ENCODE results near the gene FAM13B. TPM values are rescaled to one million over a fixed set of nuclear protein-coding genes. Genes with fewer than 3 reads are reported as not detected.

FAM13B gene
- total and polyA plus RNA-seq, 7 donors, result 4.2 to 9.4 (median 7.8) TPM

DNA sequence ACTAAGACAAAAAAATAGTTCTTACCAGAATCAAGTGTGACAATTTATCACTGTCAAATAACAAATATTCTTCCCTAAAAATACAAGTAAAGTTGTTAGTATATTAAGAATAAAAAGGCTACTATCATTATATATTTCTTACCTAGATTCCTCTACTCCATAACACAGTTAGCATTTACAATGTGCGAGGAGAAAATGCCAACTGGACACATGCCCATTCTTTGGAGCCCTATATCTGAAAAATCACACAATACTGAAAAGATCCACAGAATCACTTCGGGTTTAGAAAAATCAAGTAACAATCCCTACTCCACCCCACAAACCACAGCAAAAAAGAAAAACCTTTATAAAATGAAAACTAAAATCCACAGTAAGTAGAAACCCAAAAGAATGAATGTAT, 72.7 kb downstream of the FAM13B start:
- WGBS, 3 donors, result 77 to 89% (median 81%) methylated on average over 2 of the region's 2 CpGs
- H3K27ac ChIP-seq, result no peak overlapping the region
- DNase-seq (no peak), ATAC-seq (no peak)
- intact Hi-C loops (cut with DNase I), result loop anchor here in 1 of 2 donors (5.0 kb wide), 1 partner anchor 37 kb away; no protein-coding TSS in a partner anchor
- no peaks in the 10 kb centered on the region for H3K9me3 ChIP-seq
- no peaks in the 10 kb centered on the region for H3K27me3 ChIP-seq (ENCODE audit: insufficient read depth in 3 of 3, low read length in 2 of 3)
- peaks cover 0 to 61% of the 10 kb centered on the region in 2 donors for H3K36me3 ChIP-seq (ENCODE audit: insufficient read depth in 1 of 2, low read depth in 1 of 2)
- TF ChIP-seq, protein P1, sequence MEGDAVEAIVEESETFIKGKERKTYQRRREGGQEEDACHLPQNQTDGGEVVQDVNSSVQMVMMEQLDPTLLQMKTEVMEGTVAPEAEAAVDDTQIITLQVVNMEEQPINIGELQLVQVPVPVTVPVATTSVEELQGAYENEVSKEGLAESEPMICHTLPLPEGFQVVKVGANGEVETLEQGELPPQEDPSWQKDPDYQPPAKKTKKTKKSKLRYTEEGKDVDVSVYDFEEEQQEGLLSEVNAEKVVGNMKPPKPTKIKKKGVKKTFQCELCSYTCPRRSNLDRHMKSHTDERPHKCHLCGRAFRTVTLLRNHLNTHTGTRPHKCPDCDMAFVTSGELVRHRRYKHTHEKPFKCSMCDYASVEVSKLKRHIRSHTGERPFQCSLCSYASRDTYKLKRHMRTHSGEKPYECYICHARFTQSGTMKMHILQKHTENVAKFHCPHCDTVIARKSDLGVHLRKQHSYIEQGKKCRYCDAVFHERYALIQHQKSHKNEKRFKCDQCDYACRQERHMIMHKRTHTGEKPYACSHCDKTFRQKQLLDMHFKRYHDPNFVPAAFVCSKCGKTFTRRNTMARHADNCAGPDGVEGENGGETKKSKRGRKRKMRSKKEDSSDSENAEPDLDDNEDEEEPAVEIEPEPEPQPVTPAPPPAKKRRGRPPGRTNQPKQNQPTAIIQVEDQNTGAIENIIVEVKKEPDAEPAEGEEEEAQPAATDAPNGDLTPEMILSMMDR (IDR thresholded peaks at IDR 0.05), result no peak
- no peak overlapping the region for H3K4me3 ChIP-seq
- peaks cover 11% of the 10 kb centered on the region for H3K4me1 ChIP-seq

- Histone ChIP-seq H3K9me3 (no peaks in the 10 kb centered on the region), H3K4me3 (no peak overlapping the region), H3K4me1 (peaks cover 15% of the 10 kb centered on the region), H3K36me3 (ENCODE audit: insufficient read depth in 1 of 2, low read depth in 1 of 2) (peaks cover 0 to 61% of the 10 kb centered on the region in 2 donors), H3K27ac (peak overlapping the region; percentile 7), H3K27me3 (ENCODE audit: insufficient read depth in 3 of 3, low read length in 2 of 3) (no peaks in the 10 kb centered on the region)
- peak in 3 of 4 donors; percentile 54 to 79 (median 66) for ATAC-seq
- 67 to 77% (median 77%) methylated on average over 4 of the region's 4 CpGs for WGBS, 3 donors
- DNase-seq, result no peak
- intact Hi-C loops (cut with DNase I), result loop anchor here in 1 of 2 donors (10.0 kb wide), 1 partner anchor 65 kb away; no protein-coding TSS in a partner anchor
- TF ChIP-seq, protein P1 (IDR thresholded peaks at IDR 0.05), result no peak
These were observed 73.4 kb downstream of the FAM13B start for GRCh38 chr5:137959488-137959887.

DNA sequence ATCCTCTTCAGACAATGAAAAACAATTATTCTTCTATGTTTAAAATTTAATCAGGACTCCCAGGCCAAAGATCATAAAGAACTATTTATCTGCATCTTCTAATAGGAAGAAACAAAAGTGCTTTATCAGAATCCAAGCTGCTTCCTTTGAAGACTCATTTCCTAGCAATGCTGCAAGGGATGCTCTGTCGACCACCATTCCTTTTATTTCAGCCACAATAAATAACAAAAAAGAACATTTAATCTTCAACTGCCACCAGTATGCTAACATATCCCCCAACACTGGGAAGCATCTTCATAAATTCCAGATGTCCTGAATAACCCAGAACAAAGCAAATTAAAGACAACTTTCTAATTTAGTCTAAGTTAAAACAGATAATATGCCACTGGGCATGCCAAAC, 74.9 kb downstream of the FAM13B start:
- ATAC-seq (no peak), DNase-seq (no peak)
- 64 to 73% (median 68%) methylated on average over 1 of the region's 1 CpG for WGBS, 3 donors
- Histone ChIP-seq H3K27ac (no peak overlapping the region), H3K4me3 (no peak overlapping the region), H3K36me3 (ENCODE audit: insufficient read depth in 1 of 2, low read depth in 1 of 2) (peaks cover 0 to 61% of the 10 kb centered on the region in 2 donors), H3K4me1 (peaks cover 23% of the 10 kb centered on the region), H3K27me3 (ENCODE audit: insufficient read depth in 3 of 3, low read length in 2 of 3) (no peaks in the 10 kb centered on the region), H3K9me3 (no peaks in the 10 kb centered on the region)
- TF ChIP-seq, protein P1 (IDR thresholded peaks at IDR 0.05), result no peak
- intact Hi-C loops (cut with DNase I), result loop anchor here in 1 of 2 donors (10.0 kb wide), 1 partner anchor 63 kb away; no protein-coding TSS in a partner anchor

DNA sequence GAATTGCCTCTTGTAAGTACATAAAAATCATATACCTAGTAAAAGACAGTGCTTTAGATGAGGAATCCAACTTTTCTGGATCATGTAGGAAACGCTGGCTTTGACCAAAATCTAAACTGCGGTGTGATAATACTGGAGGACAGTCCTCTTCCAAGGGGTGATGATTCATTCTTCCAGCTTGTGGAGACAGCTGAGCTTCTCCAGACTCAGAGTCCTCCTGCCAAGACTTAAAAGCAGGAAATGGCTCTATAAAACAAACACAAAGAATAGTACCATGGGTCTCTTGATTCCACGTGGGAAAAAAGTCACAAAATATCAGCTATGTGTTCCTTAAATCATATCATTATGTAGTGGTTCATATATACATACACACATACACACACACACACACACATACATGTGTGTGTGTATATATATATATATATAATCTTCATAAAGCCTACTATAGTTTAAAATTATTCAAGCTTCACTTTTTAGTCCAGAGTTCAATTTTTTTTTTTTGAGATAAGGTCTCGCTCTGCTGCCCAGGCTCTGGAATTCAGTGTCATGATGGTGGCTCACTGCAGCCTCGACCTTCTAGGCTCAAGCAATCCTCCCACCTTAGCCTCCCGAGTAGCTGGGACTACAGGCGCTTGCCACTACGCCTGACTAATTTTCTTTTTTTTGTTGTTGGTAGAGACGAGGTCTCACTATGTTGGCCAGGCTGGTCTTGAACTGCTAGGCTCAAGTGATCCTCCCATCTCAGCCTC, 78.6 kb downstream of the FAM13B start:
- 70% methylated on average over 9 of the region's 9 CpGs for WGBS, 3 donors
- Histone ChIP-seq H3K36me3 (ENCODE audit: insufficient read depth in 1 of 2, low read depth in 1 of 2) (peaks cover 0 to 73% of the 10 kb centered on the region in 2 donors), H3K9me3 (no peaks in the 10 kb centered on the region), H3K27me3 (ENCODE audit: insufficient read depth in 3 of 3, low read length in 2 of 3) (no peaks in the 10 kb centered on the region), H3K4me1 (peaks cover 12% of the 10 kb centered on the region), H3K27ac (peak overlapping the region; percentile 72), H3K4me3 (no peak overlapping the region)
- TF ChIP-seq, protein P1 (IDR thresholded peaks at IDR 0.05), result no peak
- peak; percentile 86 to 93 (median 92) for ATAC-seq
- intact Hi-C loops (cut with DNase I), result loop anchor here in 1 of 2 donors (10.0 kb wide), 1 partner anchor 60 kb away; no protein-coding TSS in a partner anchor
- DNase-seq, result no peak

Measured in psoas muscle (tissue), 8 donors.